Breast epithelium (tissue), 3 donors: Measurements from ENCODE around the gene NEUROD4.

ENCODE experiments used
- CTCF ChIP-seq, 3 donors: fragments of 450-650 bp; IDR thresholded peaks; one replicate each; pipeline ENCODE4 v1.5.1; 2016 to 2017; ENCODE audit warnings: antibody characterized with exemption in 3 of 3, mild to moderate bottlenecking in 3 of 3, moderate library complexity in 3 of 3
- POLR2AphosphoS5 ChIP-seq, 3 donors: sonication (generic); formaldehyde crosslinking; IDR thresholded peaks; one replicate each; pipeline ENCODE4 v1.6.1; 2017; ENCODE audit warnings: antibody characterized with exemption in 3 of 3

GRCh38 chr12:55072083-55072482 lies 52.3 kb downstream of the NEUROD4 start:
- TF ChIP-seq CTCF (IDR thresholded peaks at IDR 0.05) = no peak
- no peak for TF ChIP-seq POLR2AphosphoS5 (IDR thresholded peaks at IDR 0.05)
